Measurements from ENCODE around the gene ACTL8.

ACTL8 gene

GRCh38 chr1:17805869-17806684 is 50.9 kb downstream of the ACTL8 start:
- DNase-seq (ENCODE audit: low read depth, low spot score), result no peak

GRCh38 chr1:17808816-17809215 is 53.7 kb downstream of the ACTL8 start:
- DNase-seq (ENCODE audit: low read depth, low spot score), result no peak

- no peak for DNase-seq (ENCODE audit: low read depth, low spot score)
These were observed 55.5 kb downstream of the ACTL8 start for GRCh38 chr1:17810668-17811067.

- DNase-seq (ENCODE audit: low read depth, low spot score), result no peak
These were observed 61.4 kb downstream of the ACTL8 start for GRCh38 chr1:17816511-17816910.

GRCh38 chr1:17819129-17819802 is 64.1 kb downstream of the ACTL8 start:
- no peak for DNase-seq (ENCODE audit: low read depth, low spot score)

- no peak for DNase-seq (ENCODE audit: low read depth, low spot score)
These were observed 65.1 kb downstream of the ACTL8 start for GRCh38 chr1:17820198-17820597.

- DNase-seq (ENCODE audit: low read depth, low spot score), result no peak
These were observed 67.8 kb downstream of the ACTL8 start for GRCh38 chr1:17822741-17823426.

- DNase-seq (ENCODE audit: low read depth, low spot score), result no peak
These were observed 70.4 kb downstream of the ACTL8 start for GRCh38 chr1:17825273-17826164.

GRCh38 chr1:17826165-17826488 is 71.0 kb downstream of the ACTL8 start:
- DNase-seq (ENCODE audit: low read depth, low spot score), result no peak

- no peak for DNase-seq (ENCODE audit: low read depth, low spot score)
These were observed 73.9 kb downstream of the ACTL8 start for GRCh38 chr1:17828991-17829390.

- no peak for DNase-seq (ENCODE audit: low read depth, low spot score)
These were observed 74.4 kb downstream of the ACTL8 start for GRCh38 chr1:17829579-17829978.

- no peak for DNase-seq (ENCODE audit: low read depth, low spot score)
These were observed 76.5 kb downstream of the ACTL8 start for GRCh38 chr1:17831597-17831996.

GRCh38 chr1:17833661-17834501 is 78.7 kb downstream of the ACTL8 start:
- no peak for DNase-seq (ENCODE audit: low read depth, low spot score)

- DNase-seq (ENCODE audit: low read depth, low spot score), result no peak
These were observed 79.5 kb downstream of the ACTL8 start for GRCh38 chr1:17834561-17835100.

GRCh38 chr1:17837233-17838030 is 82.3 kb downstream of the ACTL8 start:
- DNase-seq (ENCODE audit: low read depth, low spot score), result no peak

GRCh38 chr1:17839641-17840196 is 84.6 kb downstream of the ACTL8 start:
- no peak for DNase-seq (ENCODE audit: low read depth, low spot score)

- DNase-seq (ENCODE audit: low read depth, low spot score), result no peak
These were observed 86.8 kb downstream of the ACTL8 start for GRCh38 chr1:17841944-17842343.

- no peak for DNase-seq (ENCODE audit: low read depth, low spot score)
These were observed 87.6 kb downstream of the ACTL8 start for GRCh38 chr1:17842686-17843085.

GRCh38 chr1:17844185-17844826 is 89.2 kb downstream of the ACTL8 start:
- DNase-seq (ENCODE audit: low read depth, low spot score), result no peak
